HG03066 (cell line): ENCODE measurements around the gene MARCHF6.
A peak's percentile ranks its signal among the peaks of the same experiment; 100 is the strongest.
"Not testable (repeated sequence)": the region's sequence is repeated elsewhere in the genome, so short reads cannot be mapped to it uniquely, and the experiment has no call there.

Experiments
- ATAC-seq: cut with Tn5 transposase; IDR thresholded peaks from one replicate; pipeline ENCODE4 v1.9.1; 2021; ENCODE audit warnings: low read depth; ENCODE audit not compliant: unreplicated experiment

Gene MARCHF6, protein sequence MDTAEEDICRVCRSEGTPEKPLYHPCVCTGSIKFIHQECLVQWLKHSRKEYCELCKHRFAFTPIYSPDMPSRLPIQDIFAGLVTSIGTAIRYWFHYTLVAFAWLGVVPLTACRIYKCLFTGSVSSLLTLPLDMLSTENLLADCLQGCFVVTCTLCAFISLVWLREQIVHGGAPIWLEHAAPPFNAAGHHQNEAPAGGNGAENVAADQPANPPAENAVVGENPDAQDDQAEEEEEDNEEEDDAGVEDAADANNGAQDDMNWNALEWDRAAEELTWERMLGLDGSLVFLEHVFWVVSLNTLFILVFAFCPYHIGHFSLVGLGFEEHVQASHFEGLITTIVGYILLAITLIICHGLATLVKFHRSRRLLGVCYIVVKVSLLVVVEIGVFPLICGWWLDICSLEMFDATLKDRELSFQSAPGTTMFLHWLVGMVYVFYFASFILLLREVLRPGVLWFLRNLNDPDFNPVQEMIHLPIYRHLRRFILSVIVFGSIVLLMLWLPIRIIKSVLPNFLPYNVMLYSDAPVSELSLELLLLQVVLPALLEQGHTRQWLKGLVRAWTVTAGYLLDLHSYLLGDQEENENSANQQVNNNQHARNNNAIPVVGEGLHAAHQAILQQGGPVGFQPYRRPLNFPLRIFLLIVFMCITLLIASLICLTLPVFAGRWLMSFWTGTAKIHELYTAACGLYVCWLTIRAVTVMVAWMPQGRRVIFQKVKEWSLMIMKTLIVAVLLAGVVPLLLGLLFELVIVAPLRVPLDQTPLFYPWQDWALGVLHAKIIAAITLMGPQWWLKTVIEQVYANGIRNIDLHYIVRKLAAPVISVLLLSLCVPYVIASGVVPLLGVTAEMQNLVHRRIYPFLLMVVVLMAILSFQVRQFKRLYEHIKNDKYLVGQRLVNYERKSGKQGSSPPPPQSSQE

DNA sequence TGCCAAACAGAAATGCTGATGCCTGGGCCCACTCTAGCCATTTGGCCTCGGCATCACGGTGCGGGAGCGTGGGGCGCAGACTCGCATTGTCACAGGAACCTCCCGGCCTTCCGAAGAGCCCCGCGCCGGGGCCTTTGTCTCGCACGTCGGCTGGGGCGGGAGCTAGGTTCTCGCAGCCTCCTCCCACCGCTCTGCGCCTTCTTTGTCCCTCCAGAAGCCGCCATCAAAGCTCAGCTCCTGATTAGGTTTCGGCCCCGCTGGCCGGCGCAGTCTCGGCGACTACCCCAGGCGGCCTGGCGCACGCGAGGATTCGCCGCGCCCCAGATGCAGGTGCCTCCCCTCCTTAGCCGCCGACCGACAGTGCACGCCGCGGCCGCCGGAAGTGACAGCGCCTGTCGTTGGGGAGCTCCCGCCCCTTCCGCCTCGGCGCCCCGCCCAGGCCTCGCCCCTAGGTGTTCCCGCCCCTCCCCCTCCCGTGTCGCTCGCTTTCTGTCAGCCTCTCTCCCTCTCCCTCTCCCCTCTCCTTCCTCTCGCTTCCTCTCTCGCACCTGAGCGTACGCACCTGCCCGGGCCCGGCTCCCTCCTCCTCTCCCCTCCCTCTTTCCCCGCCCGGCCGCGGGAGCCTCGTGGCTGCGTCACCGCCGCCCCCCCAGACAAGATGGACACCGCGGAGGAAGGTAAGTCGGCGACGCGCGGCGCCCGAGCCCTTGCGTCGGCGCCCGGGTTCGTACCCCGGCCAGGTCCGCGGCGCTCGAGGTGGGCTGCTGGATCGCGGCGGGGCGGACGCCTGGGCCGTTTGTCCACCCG, at the start of gene MARCHF6:
MARCHF6 (plus strand) TSS at position 455 of the 807 bp plus-strand sequence; CDS start at position 659, 204 bp downstream.
- ATAC-seq: peak; percentile 84

DNA sequence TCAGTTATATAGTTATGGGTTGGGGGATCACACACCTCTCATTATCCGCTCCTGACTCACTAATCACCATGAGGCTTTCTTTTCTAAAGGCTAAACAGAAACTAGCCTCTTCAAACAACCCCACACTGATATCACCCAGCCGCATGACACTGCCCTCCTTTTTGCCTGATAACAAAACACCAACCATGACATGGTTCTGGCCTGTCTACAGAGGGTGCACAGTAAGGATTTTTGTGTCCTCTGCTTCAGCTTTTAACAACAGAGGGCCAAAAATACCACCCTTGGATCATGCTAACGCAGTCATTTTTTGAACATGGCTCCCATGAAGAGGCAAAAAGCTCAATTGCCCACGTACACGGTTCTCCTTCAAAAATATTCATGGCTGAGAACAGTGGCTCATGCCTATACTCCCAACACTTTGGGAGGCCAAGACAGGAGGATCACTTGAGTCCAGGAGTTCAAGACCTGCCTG, 49.8 kb upstream of the MARCHF6 start:
- no peak for ATAC-seq

DNA sequence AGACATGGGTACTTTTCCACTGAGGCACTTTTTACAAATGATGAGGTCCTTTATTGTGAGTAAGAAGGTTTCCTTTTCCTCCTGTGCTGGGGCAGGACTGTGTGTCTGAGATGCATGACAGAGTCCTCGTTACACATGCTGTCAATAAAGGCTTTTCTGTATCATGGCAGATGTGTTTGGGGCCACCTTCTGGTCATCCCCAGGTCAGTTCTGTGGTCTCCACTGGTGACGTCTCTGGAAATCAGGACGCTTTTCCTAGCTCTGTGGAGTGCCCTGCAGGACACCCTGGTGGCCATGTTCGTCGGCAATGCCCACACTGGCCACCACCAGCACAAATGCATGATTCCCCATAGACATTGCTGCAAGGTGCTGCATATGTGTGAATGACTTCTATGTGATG, 48.6 kb upstream of the MARCHF6 start:
- ATAC-seq: no peak

DNA sequence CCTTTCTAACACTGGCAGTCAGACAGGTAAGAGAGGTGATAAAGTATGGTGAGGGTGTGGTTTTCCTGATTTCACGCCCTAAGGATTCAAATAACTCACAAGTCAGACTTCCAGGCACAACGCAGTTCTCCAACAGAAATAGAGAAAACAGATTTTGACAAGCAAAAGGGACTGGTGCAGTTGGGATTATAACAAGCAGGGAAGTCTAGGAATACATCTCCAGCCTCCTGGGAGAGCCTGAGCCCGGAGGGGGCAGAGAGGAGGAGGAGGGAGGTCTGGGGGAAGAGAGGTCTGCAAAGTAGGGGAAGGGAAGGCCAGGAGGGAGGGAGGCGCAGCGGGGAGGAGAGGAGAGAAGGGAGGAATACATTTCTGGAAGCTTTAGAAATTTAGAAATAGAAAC, 47.4 kb upstream of the MARCHF6 start:
- no peak for ATAC-seq

DNA sequence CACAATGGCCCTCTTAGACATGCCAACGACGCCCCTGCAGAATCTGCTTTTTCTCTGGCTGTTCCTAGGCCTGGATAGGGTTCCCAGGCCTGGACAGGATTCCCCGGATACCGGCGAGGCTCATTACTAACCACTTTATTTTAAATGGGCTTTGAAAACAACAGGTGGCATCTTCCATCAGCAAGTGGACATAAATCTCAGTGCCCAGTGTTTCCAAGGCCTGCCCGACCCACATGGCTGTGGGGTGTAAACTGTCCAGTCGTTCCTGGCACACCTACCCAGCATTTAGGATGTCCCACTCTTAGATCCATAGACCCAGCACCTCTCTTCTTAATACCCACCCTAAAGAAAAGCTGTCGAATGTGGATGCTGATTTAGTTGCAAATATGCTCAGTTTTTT, 46.7 kb upstream of the MARCHF6 start:
- no peak for ATAC-seq

DNA sequence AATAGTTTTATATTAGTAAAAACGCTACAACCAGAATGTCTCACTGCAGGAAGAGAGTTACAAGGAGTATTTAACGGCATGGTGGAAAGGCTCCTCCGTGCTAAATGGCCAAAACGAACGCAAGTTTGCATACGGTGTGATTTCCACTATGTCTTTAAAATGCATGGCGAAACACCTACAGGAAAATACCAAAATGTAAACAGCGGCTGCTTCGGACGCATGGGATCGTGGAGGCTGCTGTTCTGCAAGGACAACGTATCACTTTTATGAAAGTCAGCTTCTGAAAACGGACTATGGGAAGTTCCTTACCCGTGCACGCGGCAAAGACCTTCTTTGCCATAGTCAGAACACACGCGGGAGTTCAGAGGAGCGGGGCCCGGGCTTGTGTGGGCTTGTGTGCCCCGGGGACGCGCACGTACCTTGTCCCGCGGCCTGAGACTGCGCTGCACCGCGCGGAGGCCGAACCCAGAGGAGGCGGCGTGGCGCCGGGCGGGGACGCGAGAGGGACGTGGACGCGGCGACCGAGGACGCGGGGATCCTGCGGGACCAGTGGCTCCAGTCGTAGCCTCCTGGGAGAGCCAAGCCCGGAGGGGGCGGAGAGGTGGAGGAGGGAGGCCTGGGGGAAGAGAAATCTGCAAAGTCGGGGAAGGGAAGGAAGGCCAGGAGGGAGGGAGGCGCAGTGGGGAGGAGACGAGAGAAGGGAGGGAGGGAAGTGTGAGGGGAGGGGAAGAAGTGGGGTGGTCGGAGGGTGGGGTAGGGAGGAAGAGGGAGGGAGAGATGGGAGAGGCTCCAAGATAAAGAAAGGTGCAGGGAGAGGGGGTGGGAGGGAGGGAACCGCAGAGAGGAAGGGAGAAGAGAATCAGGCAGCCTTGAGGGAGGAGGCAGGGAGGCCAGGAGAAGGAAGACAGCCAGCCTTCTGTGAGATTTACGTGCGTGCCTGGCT, 46.0 kb upstream of the MARCHF6 start, which contains the start of gene CMBL:
CMBL (minus strand) TSS at position 697 of the 943 bp plus-strand sequence. CDS start 17,140 bp downstream, outside the sequence.
- peak; percentile 83 for ATAC-seq

DNA sequence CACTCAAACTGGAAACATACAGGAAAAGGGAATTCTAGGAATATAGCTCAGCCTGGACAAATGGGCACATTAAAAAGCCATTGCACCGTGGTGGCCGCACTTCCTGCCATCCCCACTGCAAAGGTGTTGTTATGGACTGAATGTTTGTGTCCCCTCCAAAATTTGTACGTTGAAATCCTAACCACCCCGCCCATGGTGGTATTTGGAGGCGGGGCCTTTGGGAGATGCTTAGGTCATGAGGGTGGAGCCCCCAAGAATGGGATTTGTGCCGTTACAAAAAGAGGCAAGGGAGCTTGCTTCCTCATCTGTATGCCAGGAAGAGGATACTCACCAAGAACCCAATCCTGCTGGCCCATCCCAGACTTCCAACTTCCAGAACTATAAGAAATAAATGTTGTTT, 44.7 kb upstream of the MARCHF6 start:
- no peak for ATAC-seq

DNA sequence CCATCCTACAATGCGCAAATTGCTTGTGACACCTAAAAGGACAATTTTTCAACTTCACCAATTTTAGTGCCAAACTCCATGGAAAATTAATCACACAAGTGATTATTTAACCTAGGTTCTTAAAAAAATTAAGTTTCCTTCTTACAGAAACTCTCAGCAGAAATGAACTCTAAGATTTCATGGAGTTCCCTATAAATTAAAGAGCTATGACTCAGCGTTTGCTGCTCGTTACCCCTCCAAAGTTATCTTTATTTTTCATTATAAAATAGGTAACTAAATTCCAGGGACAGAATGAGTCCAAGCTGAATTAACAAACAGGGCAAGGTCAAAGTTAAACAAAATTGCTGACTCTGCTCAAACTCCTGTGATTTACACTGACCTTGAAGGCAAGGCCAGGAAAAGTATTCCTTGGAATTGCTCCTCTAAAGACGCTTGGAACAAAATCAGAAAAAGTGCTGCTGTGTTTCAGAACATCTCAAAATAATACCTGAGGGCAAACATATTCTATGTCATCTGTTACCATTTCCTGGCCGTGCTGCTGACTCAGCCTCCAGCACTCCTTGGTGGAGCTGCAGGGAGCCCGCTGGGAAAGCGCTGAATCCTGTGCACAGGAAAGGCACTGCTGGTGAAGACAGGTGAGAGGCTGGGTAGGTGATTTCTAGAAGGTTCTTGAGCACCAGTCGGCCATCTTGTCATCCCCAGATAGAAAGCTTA, 43.3 kb upstream of the MARCHF6 start:
- no peak for ATAC-seq

DNA sequence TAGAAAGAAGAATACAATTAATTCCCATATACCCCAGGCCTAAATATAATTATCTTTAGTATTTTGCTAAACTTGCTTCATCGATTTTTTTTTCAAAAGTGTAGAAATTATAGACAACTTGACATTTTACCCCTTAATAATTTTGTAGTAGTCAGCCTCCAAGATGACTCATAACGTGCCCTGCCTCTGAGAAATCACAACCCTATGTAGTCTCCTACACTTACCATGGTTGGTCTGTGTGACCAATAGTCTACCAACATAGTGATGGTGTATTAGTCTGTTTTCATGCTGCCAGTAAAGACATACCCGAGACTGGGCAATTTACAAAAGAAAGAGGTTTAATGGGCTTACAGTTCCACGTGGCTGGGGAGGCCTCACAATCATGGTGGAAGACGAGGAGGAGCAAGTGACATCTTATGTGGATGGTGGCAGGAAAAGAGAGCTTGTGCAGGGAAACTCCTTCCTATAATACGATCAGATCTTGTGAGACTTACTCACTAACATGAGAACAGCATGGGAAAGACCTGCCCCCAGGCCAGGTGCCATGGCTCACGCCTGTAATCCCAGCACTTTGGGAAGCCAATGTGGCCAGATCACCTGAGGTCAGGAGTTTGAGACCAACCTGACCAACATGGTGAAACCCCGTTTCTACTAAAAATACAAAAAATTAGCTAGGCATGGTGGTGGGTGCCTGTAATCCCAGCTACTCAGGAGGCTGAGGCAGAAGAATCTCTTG, 42.5 kb upstream of the MARCHF6 start:
- ATAC-seq: not testable (repeated sequence)

DNA sequence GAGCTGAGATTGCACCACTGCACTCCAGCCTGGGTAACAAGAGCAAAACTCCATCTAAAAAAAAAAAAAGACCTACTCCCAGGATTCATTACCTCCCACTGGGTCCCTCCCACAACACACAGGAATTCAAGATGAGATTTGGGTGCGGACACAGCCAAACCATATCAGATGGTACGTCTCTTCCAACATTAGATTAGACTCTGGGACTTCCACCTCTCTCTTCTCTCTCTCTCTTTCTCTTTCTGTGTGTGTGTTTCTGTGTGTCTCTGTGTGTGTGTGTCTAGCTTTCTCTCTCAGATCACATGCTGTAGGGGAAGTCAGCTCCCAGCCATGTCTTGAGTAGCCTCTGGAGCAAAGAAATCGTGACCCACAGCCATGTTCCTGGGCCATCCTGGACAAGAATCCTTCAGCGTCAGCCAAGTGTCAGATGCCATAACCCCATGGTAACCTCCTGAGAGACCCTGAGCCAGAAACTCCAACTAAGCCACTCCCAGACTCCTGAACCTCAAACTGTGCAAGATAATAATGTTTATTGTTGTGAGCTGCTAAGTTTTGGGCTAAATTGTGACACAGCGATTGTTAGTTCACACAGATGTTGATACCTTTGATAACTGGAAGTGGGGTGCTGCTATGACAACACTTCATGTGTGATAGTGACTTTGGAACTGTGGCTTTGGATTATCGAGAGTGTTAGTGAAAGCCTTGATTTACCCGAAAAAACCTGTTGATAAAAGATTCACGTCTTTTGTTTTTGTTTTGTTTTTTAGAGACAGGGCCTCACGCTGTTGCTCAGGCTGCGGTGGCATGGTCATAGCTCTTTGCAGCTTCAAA, 41.7 kb upstream of the MARCHF6 start:
- no peak for ATAC-seq

DNA sequence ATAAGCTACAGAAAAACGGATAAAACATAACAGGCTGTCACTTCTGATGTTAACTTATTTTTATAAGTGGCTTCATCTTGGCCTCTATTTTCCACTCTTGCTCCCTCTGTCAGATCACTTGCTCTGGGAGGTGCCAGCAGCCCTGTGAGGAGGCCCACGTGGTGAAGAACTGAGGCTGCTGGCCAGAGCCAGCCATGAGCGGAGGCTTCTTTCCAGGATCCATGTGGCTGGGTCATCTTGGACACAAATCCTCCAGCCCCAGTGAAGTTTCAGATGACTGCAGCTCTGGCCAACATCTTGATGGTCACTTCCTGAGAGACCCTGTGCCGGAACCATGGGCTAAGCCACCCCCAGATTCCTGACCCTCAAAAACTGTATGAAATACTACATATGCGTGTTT, 38.3 kb upstream of the MARCHF6 start:
- ATAC-seq: no peak

DNA sequence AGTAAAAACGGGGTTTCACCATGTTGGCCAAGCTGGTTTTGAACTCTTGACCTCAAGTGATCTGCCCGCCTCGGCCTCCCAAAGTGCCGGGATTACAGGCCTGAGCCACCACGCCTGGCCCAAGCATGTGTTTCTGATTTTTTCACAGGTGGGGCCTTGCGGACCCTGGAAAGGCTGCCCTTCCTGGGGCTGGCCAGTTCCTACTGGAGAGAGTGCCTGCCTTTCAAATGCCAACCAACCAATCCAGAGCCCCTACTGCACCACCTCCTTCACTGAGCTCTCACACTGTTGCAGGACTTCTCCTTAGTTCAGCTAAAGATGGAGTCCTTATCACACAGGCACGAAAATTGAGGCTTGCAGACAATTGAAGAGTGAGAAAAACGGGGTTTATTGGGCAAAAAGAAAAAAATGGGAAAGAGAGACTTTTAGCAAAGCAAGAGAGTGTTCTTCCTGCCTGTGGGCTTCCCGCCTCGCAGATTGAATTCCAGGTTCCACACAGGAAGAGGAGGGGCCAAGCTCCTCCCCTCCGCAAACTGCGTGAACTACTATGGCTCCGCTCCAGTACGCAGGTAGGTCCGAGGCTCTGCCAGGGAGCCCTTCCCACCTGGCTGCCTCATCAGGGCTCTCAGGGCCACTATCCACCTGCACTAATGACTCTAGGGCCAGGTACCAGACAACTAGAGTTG, 37.5 kb upstream of the MARCHF6 start:
- ATAC-seq: no peak

DNA sequence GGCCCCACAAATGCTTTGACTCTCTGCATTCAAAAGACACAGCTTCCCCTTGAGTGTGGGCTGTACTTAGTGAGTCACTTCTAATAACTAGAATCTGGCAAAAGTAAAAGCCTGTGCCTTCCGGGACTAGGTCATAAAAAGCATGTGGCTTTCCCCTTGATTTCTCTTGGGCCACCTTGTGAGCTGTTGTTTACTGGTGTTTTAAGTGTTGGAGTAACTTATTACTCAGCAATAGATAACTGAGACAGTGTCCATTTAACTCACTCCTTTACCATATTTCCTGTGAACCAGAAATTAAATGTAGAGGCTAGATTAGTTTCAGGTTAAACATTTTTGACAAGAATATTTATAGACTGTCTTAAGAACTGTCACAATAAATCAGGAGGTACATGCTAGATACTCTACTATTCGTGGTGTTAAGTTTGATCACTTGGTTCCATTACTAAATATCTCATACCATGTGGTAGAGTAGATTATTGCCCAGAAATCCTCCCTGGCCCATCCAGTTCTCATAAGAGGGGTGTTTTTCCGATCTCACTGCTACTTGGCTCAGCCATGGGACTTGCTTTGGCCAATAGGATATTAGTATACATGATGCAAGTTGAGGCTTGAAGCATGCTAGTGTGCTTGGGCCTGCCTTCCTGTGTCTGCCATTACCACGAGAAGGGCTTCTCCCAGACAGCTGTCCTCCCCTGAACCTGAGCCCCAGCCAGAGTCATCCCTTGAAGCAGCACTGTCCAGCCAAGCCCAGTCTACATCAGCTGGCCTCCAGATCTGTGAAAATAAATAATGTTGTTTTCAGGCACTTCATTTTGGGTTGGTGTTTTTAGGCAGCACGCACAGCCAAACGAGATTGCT, 35.4 kb upstream of the MARCHF6 start:
- ATAC-seq: no peak

DNA sequence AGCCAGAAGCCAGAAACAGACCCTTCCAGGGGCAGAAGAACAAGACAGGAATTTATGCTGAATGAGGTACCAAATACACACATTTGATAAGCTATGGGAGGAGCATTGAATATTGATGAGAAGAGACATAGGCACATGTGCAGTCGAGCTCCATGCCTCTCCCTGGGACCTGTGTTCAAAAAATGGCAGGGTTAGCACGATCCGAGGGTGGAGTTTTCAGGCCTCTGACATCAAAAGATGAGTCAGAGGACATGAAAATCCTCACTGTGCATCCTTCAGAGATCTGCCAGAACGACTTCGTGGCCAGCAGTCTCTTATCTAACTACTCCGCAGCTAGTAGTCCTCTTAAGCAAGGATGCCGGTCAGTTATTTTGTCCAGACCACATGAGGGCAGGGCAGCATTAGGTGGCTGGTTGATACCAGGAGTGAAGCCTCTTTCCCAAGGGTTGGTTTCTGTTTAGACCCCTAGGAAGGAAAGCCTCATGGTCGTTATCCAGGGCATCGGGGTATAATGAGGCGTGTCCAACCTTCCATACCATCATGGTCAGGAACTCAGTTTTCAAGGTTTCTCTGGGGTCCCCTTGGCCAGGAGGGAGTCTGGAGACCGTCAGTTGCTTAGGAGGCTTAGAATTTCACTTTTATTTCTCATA, 34.2 kb upstream of the MARCHF6 start:
- ATAC-seq: no peak

DNA sequence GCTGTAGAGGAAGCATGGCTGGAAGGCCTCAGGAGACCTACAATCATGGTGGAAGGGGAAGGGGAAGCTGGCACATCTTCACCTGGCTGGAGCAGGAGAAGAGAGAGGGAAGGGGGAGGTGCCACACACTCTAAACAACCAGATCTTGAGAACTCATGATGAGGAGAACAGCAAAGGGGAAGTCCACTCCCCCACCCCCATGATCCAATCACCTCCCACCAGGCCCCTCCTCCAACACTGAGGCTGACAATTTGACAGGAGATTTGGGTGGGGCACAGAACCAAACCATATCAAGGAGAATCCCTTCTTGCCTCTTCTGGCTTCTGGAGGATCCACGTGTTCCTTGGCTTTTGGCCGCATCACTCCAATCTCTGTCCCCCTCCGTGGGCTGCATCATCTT, 32.7 kb upstream of the MARCHF6 start:
- ATAC-seq: no peak
